ENCODE results near the gene HPN. TPM values are rescaled to one million over a fixed set of nuclear protein-coding genes. Genes with fewer than 3 reads are reported as not detected.
A peak's percentile ranks its signal among the peaks of the same experiment; 100 is the strongest.

Gene HPN
- total RNA-seq, 4 donors from 2014 or later = 1.3 to 3.5 (median 1.8) TPM; not detected in 1

DNA sequence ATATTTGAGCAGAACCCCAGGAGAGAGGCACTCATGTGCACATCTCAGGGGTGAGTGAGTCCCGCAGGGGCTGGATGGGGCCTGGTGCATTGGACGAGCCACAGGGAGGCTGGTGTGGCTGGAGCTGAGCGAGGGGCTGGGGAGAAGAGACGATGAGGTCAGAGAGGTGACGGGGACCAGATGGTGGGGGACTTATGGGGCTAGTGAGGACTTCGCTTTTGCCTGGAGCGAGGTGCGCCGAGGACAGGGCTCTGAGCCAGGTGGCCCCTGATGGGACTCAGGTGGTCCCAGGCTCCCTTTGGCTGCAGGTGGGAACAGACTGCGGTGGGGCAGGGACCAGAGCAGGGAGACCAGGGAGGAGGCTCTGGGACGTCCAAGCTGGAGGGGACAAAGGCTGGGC, 67.2 kb downstream of the HPN start:
- Histone ChIP-seq H3K9me3 (no peaks in the 10 kb centered on the region), H3K4me3 (no peak overlapping the region), H3K36me3 (no peaks in the 10 kb centered on the region), H3K27ac (peak overlapping the region; percentile 74 to 99 (median 93)), H3K27me3 (no peaks in the 10 kb centered on the region), H3K4me1 (peaks cover 0 to 69% (median 17%) of the 10 kb centered on the region in 4 donors)
- TF ChIP-seq, protein P1, sequence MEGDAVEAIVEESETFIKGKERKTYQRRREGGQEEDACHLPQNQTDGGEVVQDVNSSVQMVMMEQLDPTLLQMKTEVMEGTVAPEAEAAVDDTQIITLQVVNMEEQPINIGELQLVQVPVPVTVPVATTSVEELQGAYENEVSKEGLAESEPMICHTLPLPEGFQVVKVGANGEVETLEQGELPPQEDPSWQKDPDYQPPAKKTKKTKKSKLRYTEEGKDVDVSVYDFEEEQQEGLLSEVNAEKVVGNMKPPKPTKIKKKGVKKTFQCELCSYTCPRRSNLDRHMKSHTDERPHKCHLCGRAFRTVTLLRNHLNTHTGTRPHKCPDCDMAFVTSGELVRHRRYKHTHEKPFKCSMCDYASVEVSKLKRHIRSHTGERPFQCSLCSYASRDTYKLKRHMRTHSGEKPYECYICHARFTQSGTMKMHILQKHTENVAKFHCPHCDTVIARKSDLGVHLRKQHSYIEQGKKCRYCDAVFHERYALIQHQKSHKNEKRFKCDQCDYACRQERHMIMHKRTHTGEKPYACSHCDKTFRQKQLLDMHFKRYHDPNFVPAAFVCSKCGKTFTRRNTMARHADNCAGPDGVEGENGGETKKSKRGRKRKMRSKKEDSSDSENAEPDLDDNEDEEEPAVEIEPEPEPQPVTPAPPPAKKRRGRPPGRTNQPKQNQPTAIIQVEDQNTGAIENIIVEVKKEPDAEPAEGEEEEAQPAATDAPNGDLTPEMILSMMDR (IDR thresholded peaks at IDR 0.05) = no peak
- no peak for TF ChIP-seq EP300 (IDR thresholded peaks at IDR 0.05)
- no peak for TF ChIP-seq POLR2A (IDR thresholded peaks at IDR 0.05)
- no peak for DNase-seq (ENCODE audit: low spot score in 2 of 2)
- 72 to 74% methylated on average over 11 of the region's 11 CpGs for WGBS, 2 donors

GRCh38 chr19:35109395-35110112, 68.0 kb downstream of the HPN start:
- no peak for DNase-seq (ENCODE audit: low spot score in 2 of 2)
- H3K27ac ChIP-seq = peak overlapping the region; percentile 74 to 99 (median 93)

DNA sequence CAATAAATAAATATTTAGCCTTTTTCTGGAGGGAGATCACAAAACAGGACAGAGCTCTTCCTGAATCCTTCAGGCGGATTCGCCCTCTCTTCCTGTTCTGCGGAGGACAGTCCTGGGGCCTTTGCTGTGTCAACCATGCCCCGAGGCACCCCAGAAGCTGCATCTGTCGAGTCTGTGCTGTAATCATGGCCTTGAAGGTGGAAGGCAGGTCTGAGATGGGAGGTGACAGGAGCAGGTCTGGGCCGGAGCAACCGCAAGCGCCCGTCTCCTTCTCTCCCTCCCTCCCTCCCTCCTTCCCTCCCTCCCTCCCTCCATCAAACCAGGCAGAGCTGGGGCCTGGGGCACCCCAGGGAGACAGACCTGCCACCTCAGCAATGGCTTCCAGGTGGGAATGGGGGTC, 69.5 kb downstream of the HPN start:
- 45 to 46% methylated on average over 9 of the region's 9 CpGs for WGBS, 2 donors
- Histone ChIP-seq H3K4me1 (peaks cover 0 to 91% (median 21%) of the 10 kb centered on the region in 4 donors), H3K27me3 (no peaks in the 10 kb centered on the region), H3K4me3 (no peak overlapping the region), H3K36me3 (no peaks in the 10 kb centered on the region), H3K9me3 (no peaks in the 10 kb centered on the region), H3K27ac (peak overlapping the region; percentile 74 to 99 (median 93))
- no peak for DNase-seq (ENCODE audit: low spot score in 2 of 2)
- TF ChIP-seq EP300 (IDR thresholded peaks at IDR 0.05) (no peak), POLR2A (IDR thresholded peaks at IDR 0.05) (no peak)
- TF ChIP-seq, protein P1 (IDR thresholded peaks at IDR 0.05) = no peak

More at GRCh38 chr19:35109395-35110112, 68.0 kb downstream of the HPN start:
- no peak overlapping the region for H3K4me3 ChIP-seq
- 53 to 59% methylated on average over 22 of the region's 22 CpGs for WGBS, 2 donors
- peaks cover 0 to 77% (median 17%) of the 10 kb centered on the region in 4 donors for H3K4me1 ChIP-seq
- H3K36me3 ChIP-seq = no peaks in the 10 kb centered on the region
- TF ChIP-seq EP300 (IDR thresholded peaks at IDR 0.05) = peak in 1 of 2 donors; percentile 38
- TF ChIP-seq POLR2A (IDR thresholded peaks at IDR 0.05) = no peak
- TF ChIP-seq, protein P1 (IDR thresholded peaks at IDR 0.05) = no peak
- no peaks in the 10 kb centered on the region for H3K27me3 ChIP-seq
- no peaks in the 10 kb centered on the region for H3K9me3 ChIP-seq

DNA sequence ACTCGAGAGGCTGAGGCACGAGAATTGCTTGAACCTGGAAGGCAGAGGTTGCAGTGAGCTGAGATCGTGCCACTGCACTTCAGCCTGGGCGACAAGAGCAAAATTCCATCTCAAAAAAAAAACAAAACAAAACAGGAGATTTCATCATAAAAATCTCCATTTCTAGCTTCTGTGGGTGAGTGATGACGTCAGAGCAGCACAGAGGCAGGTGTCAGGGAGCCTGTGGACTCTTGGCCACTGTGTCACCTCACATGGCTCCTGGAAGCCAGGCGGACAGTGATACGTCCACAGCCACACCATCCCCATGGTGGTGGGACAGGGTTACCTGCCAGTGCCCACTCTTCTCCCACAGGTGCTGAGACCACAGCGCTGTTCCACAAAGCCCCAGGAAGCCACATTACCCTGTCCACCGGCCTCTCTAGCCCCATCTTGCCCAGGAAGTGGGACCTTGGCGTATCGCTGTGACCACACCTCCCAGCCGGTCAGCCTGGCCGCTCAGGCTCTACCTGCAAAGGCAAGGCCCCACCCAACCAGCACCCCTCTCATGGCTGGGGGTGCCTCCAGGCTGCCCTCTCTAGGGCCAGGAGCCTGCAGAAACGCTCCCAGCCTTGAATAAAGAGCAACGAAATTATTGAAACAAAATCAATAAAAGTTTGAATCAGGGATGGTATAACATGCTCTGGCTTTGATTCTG, 71.6 kb downstream of the HPN start:
- Histone ChIP-seq H3K27me3 (no peaks in the 10 kb centered on the region), H3K4me3 (no peak overlapping the region), H3K36me3 (no peaks in the 10 kb centered on the region), H3K9me3 (no peaks in the 10 kb centered on the region), H3K4me1 (peaks cover 0 to 91% (median 17%) of the 10 kb centered on the region in 4 donors), H3K27ac (peak overlapping the region; percentile 82 to 99 (median 90))
- TF ChIP-seq EP300 (IDR thresholded peaks at IDR 0.05) (no peak), POLR2A (IDR thresholded peaks at IDR 0.05) (no peak)
- TF ChIP-seq, protein P1 (IDR thresholded peaks at IDR 0.05) = no peak
- WGBS, 2 donors = 71 to 74% methylated on average over 13 to 14 of the region's 15 CpGs
- no peak for DNase-seq (ENCODE audit: low spot score in 2 of 2)

Data from tibial nerve (tissue), 4 donors.